ENCODE results near the gene CCIN. TPM values are rescaled to one million over a fixed set of nuclear protein-coding genes. Genes with fewer than 3 reads are reported as not detected.

Gene CCIN
- total RNA-seq, 1 donor from 2014 or later, result 0.06 TPM

- no peak for TF ChIP-seq CTCF (conservative IDR thresholded peaks at IDR 0.05; ENCODE audit: low read depth, low read length)
- no peak for DNase-seq (ENCODE audit: low read depth)
- H3K4me3 ChIP-seq (ENCODE audit: low read depth, low read length), result no peak overlapping the region
Observed at GRCh38 chr9:36164989-36165388, 4.2 kb upstream of the CCIN start.

GRCh38 chr9:36165826-36166167 is 3.4 kb upstream of the CCIN start:
- TF ChIP-seq CTCF (conservative IDR thresholded peaks at IDR 0.05; ENCODE audit: low read depth, low read length), result no peak
- DNase-seq (ENCODE audit: low read depth), result no peak
- peak overlapping the region; percentile 58 for H3K4me3 ChIP-seq (ENCODE audit: low read depth, low read length)

- peak; percentile 77 for TF ChIP-seq CTCF (conservative IDR thresholded peaks at IDR 0.05; ENCODE audit: low read depth, low read length)
- peak overlapping the region; percentile 58 for H3K4me3 ChIP-seq (ENCODE audit: low read depth, low read length)
- no peak for DNase-seq (ENCODE audit: low read depth)
Observed at GRCh38 chr9:36166168-36166927, 2.8 kb upstream of the CCIN start.

GRCh38 chr9:36169708-36170107 is 520 bp downstream of the CCIN start:
- DNase-seq (ENCODE audit: low read depth), result no peak
- TF ChIP-seq CTCF (conservative IDR thresholded peaks at IDR 0.05; ENCODE audit: low read depth, low read length), result no peak
- no peak overlapping the region for H3K4me3 ChIP-seq (ENCODE audit: low read depth, low read length)

- no peak for DNase-seq (ENCODE audit: low read depth)
- no peak overlapping the region for H3K4me3 ChIP-seq (ENCODE audit: low read depth, low read length)
- TF ChIP-seq CTCF (conservative IDR thresholded peaks at IDR 0.05; ENCODE audit: low read depth, low read length), result no peak
Observed at GRCh38 chr9:36170531-36170930, 1.3 kb downstream of the CCIN start.

GRCh38 chr9:36173861-36174260 is 4.7 kb downstream of the CCIN start:
- no peak for DNase-seq (ENCODE audit: low read depth)
- TF ChIP-seq CTCF (conservative IDR thresholded peaks at IDR 0.05; ENCODE audit: low read depth, low read length), result no peak
- H3K4me3 ChIP-seq (ENCODE audit: low read depth, low read length), result no peak overlapping the region

GRCh38 chr9:36174271-36174670 is 5.1 kb downstream of the CCIN start:
- no peak for DNase-seq (ENCODE audit: low read depth)
- no peak for TF ChIP-seq CTCF (conservative IDR thresholded peaks at IDR 0.05; ENCODE audit: low read depth, low read length)
- H3K4me3 ChIP-seq (ENCODE audit: low read depth, low read length), result no peak overlapping the region
